Calu3 (cell line): ENCODE data around the gene EPOP. TPM values are rescaled to one million over a fixed set of nuclear protein-coding genes. Genes with fewer than 3 reads are reported as not detected.

Experiments
- Bru-seq: library from RNA; stranded (reverse); fragments of 400-500 nt; gene quantifications from one replicate; lab custom pipeline; 2021; lab: Mats Ljungman, UMichigan
- BruChase-seq, 2 experiments: library from RNA; stranded (reverse); fragments of 400-500 nt; gene quantifications; one replicate each; lab custom pipeline; 2021; lab: Mats Ljungman, UMichigan
- BruUV-seq: library from RNA; stranded (reverse); fragments of 400-500 nt; replicated peaks from 2 replicates; lab custom pipeline; 2021; lab: Mats Ljungman, UMichigan
- CTCF ChIA-PET: fragments of 300-600 bp; sonication (Branson Sonifier 250); formaldehyde crosslinking; loops from one replicate; lab custom pipeline; 2022; ENCODE audit warnings: antibody characterized with exemption; lab: Charles Lee
- DNase-seq: peaks from one replicate; pipeline ENCODE4 v3.0.0; 2022
- H3K27ac Mint-ChIP-seq: one replicate; pipeline ENCODE4 v1.8.0; 2022; ENCODE audit warnings: mixed read lengths; ENCODE audit not compliant: unreplicated experiment
- H3K27me3 Mint-ChIP-seq: one replicate; pipeline ENCODE4 v1.8.0; 2022; ENCODE audit warnings: mixed read lengths; ENCODE audit not compliant: unreplicated experiment
- H3K36me3 Mint-ChIP-seq: one replicate; pipeline ENCODE4 v1.8.0; 2022; ENCODE audit warnings: mild to moderate bottlenecking, moderate library complexity, mixed read lengths; ENCODE audit not compliant: insufficient read depth, unreplicated experiment
- H3K4me1 Mint-ChIP-seq: one replicate; pipeline ENCODE4 v1.8.0; 2022; ENCODE audit warnings: mild to moderate bottlenecking, low read depth, mixed read lengths; ENCODE audit not compliant: unreplicated experiment
- H3K4me3 Mint-ChIP-seq: one replicate; pipeline ENCODE4 v1.8.0; 2022; ENCODE audit warnings: mild to moderate bottlenecking, low read depth, moderate library complexity, mixed read lengths; ENCODE audit not compliant: unreplicated experiment
- H3K9me3 Mint-ChIP-seq: one replicate; pipeline ENCODE4 v1.8.0; 2022; ENCODE audit warnings: low read depth, mixed read lengths; ENCODE audit not compliant: unreplicated experiment
- intact Hi-C: fragments of 100-400 bp; cut with micrococcal nuclease; formaldehyde crosslinking; loops from one replicate; pipeline ENCODE4 v1.10.0; 2022; ENCODE audit not compliant: unreplicated experiment
- long read RNA-seq: library from polyadenylated mRNA; stranded (forward); transcript quantifications from one replicate; pipeline ENCODE4 v2.0.0, GENCODE V29; 2022
- total RNA-seq: library from RNA; stranded (reverse); gene quantifications from 2 replicates; pipeline ENCODE4 v1.2.3, GENCODE V29; 2022
- TF ChIP-seq, protein P1 (sequence below): fragments of 200-600 bp; IDR thresholded peaks from one replicate; pipeline ENCODE4 v1.8.0; 2022; ENCODE audit warnings: antibody characterized with exemption; ENCODE audit not compliant: unreplicated experiment

Gene EPOP
- total RNA-seq (15.3 and 20.9 TPM in 2 replicates), Bru-seq, nascent RNA (percentile 59 among the genes with signal in this experiment), BruChase-seq, experiment 1, labeled RNA remaining after a 6-hour chase (percentile 74 among the genes with signal in this experiment), BruChase-seq, experiment 2, labeled RNA remaining after a 2-hour chase (percentile 90 among the genes with signal in this experiment)
- long read RNA-seq, transcript EPOP-201 (1 exons, 3,719 nt): major isoform, 16 of 16 reads
- long read RNA-seq, partial matches to known transcripts: 0 of 16 reads
- long read RNA-seq, other reads (novel, unspliced or antisense): 0 of 16 reads

DNA sequence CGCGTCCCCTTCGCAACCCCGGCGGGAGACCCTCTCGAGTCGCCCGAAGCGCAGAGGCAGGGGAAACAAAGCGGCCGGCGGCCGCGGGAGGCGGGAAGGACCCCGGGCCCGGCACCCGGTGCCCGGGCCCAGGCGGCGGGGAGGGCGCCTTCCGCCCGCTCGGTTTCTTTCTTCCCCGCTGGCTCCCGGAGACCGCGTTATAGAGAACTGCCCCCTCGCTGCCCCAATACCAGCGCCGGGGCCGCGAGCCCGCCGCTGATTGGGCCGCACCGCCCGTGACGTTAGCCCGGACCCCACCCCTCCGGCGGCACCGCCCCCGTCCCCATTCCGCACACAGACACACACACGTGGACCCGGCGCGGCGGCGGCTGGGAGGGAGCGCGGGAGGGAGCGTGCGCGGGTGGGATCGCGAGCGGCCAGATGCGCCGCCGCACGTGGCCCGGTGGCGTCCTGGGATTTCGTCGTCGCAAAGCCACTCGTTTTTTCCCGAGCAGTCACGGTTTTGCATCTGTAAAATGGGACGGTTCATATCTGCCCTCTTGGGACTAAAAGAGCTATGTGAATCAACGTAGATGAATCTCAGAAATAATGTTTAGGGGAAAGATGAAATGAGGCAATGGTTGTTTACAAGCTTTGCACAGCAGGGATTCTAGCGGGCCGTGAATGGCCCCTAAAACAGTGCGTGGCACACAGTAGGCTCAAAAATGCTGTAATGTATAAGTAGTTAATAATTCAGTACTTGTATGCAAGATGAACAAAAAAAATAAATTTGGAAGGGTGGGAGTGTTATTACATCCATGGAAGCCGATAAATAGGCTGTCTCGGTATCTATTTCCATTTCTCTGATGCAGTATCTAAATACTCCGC is at the start of gene EPOP:
TSS of gene EPOP (minus strand) at position 209 of the 867 bp plus-strand sequence. CDS start 462 bp downstream, outside the sequence.
- Mint-ChIP-seq H3K9me3 (no peaks in the 10 kb centered on the region), H3K4me1 (peaks cover 34% of the 10 kb centered on the region), H3K27me3 (peaks cover 72% of the 10 kb centered on the region), H3K36me3 (peaks cover 47% of the 10 kb centered on the region), H3K27ac (peak within 1 kb of the TSS; percentile 31), H3K4me3 (peak within 1 kb of the TSS; percentile 66)
- peak; percentile 100 for DNase-seq
- CTCF ChIA-PET: interaction anchor here (0.8 to 3.7 kb wide), 4 partner anchors 10 to 116 kb away, joined by 6 to 26 read pairs (median 16); partner anchors contain the start of gene CISD3
- TF ChIP-seq, protein P1, sequence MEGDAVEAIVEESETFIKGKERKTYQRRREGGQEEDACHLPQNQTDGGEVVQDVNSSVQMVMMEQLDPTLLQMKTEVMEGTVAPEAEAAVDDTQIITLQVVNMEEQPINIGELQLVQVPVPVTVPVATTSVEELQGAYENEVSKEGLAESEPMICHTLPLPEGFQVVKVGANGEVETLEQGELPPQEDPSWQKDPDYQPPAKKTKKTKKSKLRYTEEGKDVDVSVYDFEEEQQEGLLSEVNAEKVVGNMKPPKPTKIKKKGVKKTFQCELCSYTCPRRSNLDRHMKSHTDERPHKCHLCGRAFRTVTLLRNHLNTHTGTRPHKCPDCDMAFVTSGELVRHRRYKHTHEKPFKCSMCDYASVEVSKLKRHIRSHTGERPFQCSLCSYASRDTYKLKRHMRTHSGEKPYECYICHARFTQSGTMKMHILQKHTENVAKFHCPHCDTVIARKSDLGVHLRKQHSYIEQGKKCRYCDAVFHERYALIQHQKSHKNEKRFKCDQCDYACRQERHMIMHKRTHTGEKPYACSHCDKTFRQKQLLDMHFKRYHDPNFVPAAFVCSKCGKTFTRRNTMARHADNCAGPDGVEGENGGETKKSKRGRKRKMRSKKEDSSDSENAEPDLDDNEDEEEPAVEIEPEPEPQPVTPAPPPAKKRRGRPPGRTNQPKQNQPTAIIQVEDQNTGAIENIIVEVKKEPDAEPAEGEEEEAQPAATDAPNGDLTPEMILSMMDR: no peak
- BruUV-seq: TSS peak; percentile 68
- intact Hi-C loops: loop anchor here (10.0 kb wide), 1 partner anchor 180 kb away; the partner anchor contains the start of gene RPL23

DNA sequence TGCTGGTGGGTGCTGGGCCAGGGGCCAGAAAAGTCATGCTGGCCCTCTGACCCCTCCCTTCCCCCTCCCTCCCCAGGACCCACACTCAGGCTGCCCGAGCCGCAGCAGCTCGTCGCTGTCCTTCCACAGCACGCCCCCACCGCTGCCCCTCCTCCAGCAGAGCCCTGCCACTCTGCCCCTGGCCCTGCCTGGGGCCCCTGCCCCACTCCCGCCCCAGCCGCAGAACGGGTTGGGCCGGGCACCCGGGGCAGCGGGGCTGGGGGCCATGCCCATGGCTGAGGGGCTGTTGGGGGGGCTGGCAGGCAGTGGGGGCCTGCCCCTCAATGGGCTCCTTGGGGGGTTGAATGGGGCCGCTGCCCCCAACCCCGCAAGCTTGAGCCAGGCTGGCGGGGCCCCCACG is 47.0 kb upstream of the EPOP start:
- DNase-seq: no peak
- CTCF ChIA-PET: interaction anchor here (0.6 to 2.8 kb wide), 6 partner anchors 9 to 1454 kb away, joined by 3 to 7 read pairs (median 4); partner anchors contain the start of gene PLXDC1
- H3K4me3 Mint-ChIP-seq: no peak overlapping the region
- no peaks in the 10 kb centered on the region for H3K27me3 Mint-ChIP-seq
- intact Hi-C loops: no loop called here
- H3K9me3 Mint-ChIP-seq: no peaks in the 10 kb centered on the region
- no TSS peak for BruUV-seq
- H3K27ac Mint-ChIP-seq: no peak overlapping the region
- peaks cover 82% of the 10 kb centered on the region for H3K36me3 Mint-ChIP-seq
- H3K4me1 Mint-ChIP-seq: peaks cover 12% of the 10 kb centered on the region
- TF ChIP-seq, protein P1: no peak

DNA sequence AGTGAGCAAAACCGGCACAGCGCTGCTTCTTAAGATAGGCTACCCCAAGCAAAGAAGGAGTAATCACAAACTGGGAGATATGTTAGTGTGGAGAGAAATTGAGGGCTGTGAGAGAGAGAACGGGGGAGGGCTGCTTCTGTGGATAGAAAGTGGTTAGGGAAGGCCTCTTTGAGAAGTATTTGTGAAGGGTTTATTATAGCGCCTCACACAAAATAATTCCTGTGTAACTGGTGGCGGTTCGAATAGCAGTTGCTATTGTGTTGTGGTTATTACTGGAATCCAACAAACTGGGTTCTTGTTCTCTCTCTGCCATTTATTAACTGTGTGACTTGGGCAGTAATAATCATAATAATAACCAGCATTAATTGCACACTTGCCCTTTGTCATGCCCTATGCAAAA is 46.2 kb upstream of the EPOP start:
- Mint-ChIP-seq H3K36me3 (peaks cover 86% of the 10 kb centered on the region), H3K27ac (no peak overlapping the region), H3K4me3 (no peak overlapping the region), H3K4me1 (peaks cover 7% of the 10 kb centered on the region), H3K9me3 (no peaks in the 10 kb centered on the region), H3K27me3 (no peaks in the 10 kb centered on the region)
- BruUV-seq: no TSS peak
- TF ChIP-seq, protein P1: no peak
- no peak for DNase-seq
- intact Hi-C loops: no loop called here
- CTCF ChIA-PET: no interaction called here

- no peaks in the 10 kb centered on the region for H3K27me3 Mint-ChIP-seq
- intact Hi-C loops: no loop called here
- DNase-seq: no peak
- H3K4me3 Mint-ChIP-seq: no peak overlapping the region
- no TSS peak for BruUV-seq
- no peaks in the 10 kb centered on the region for H3K4me1 Mint-ChIP-seq
- no peaks in the 10 kb centered on the region for H3K9me3 Mint-ChIP-seq
- H3K27ac Mint-ChIP-seq: no peak overlapping the region
- CTCF ChIA-PET: interaction anchor here (1.6 kb wide), 1 partner anchor 15 kb away, joined by 6 read pairs; no protein-coding TSS in a partner anchor
- peaks cover 85% of the 10 kb centered on the region for H3K36me3 Mint-ChIP-seq
- TF ChIP-seq, protein P1: no peak
Measured at GRCh38 chr17:38719943-38720641, 45.3 kb upstream of the EPOP start.
